GM23338 (cell line): ENCODE results near the gene CCDC188.

ENCODE experiments used
- CREB1 ChIP-seq: fragments of 250-450 bp; sonication (Bioruptor Pico); IDR thresholded peaks from 2 replicates; pipeline ENCODE4 v1.5.0; 2020; ENCODE audit warnings: low read depth, mild to moderate bottlenecking, moderate library complexity
- CTCF ChIP-seq, 2 experiments: fragments of 200-600 bp in 1 of 2; sonication (generic) in 1 of 2; conservative IDR thresholded peaks; 2 replicates each; pipeline versions ENCODE4 v1.5.1 to v1.6.1; 2016 to 2017; ENCODE audit warnings: antibody characterized with exemption in 2 of 2, low read depth in 2 of 2, mild to moderate bottlenecking in 2 of 2, moderate library complexity in 1 of 2
- ETS1 ChIP-seq: IDR thresholded peaks from 2 replicates; pipeline ENCODE4 v1.6.1; 2016; ENCODE audit warnings: antibody characterized with exemption
- EZH2 ChIP-seq: fragments of 200-600 bp; sonication (generic); IDR thresholded peaks from one replicate; pipeline ENCODE4 v1.8.0; 2017; ENCODE audit warnings: antibody characterized with exemption, mild to moderate bottlenecking, low read depth; ENCODE audit not compliant: unreplicated experiment
- EZH2phosphoT487 ChIP-seq: fragments of 200-600 bp; sonication (generic); IDR thresholded peaks from one replicate; pipeline ENCODE4 v1.8.1; 2018; ENCODE audit warnings: antibody characterized with exemption; ENCODE audit not compliant: unreplicated experiment
- JUNB ChIP-seq: IDR thresholded peaks from one replicate; pipeline ENCODE4 v1.6.1; 2016; ENCODE audit warnings: antibody characterized with exemption; ENCODE audit not compliant: unreplicated experiment
- NANOG ChIP-seq: IDR thresholded peaks from 2 replicates; pipeline ENCODE4 v1.6.1; 2016; ENCODE audit warnings: antibody characterized with exemption, borderline replicate concordance
- POLR2AphosphoS5 ChIP-seq: IDR thresholded peaks from 2 replicates; pipeline ENCODE4 v1.6.1; 2016; ENCODE audit warnings: antibody characterized with exemption, low read depth
- REST ChIP-seq: IDR thresholded peaks from one replicate; pipeline ENCODE4 v1.6.1; 2018; ENCODE audit warnings: antibody characterized with exemption; ENCODE audit not compliant: unreplicated experiment
- STAT1 ChIP-seq: IDR thresholded peaks from one replicate; pipeline ENCODE4 v1.6.1; 2016; ENCODE audit warnings: antibody characterized with exemption; ENCODE audit not compliant: unreplicated experiment
- ZNF331 ChIP-seq: fragments of 250-450 bp; sonication (Bioruptor Pico); IDR thresholded peaks from 2 replicates; pipeline ENCODE4 v1.5.0; 2020; ENCODE audit warnings: low read depth, mild to moderate bottlenecking, moderate library complexity

- no peak for TF ChIP-seq CTCF (conservative IDR thresholded peaks at IDR 0.05; ENCODE audit: low read depth in 2 of 2)
- no peak for TF ChIP-seq ETS1
- no peak for TF ChIP-seq EZH2
- no peak for TF ChIP-seq JUNB
- TF ChIP-seq POLR2AphosphoS5: no peak
- TF ChIP-seq EZH2phosphoT487: no peak
- TF ChIP-seq CREB1 (CRISPR knock-in tag): no peak
- no peak for TF ChIP-seq REST
- no peak for TF ChIP-seq STAT1
- no peak for TF ChIP-seq ZNF331 (CRISPR knock-in tag)
- TF ChIP-seq NANOG: no peak
Observed at GRCh38 chr22:20185750-20186149, 34.9 kb upstream of the CCDC188 start.
